EH (cell line): ENCODE data around the gene C14orf132.
A peak's percentile ranks its signal among the peaks of the same experiment; 100 is the strongest.

Experiments used
- DNase-seq: peaks from one replicate; pipeline ENCODE4 v3.0.0-alpha.2; 2015; ENCODE audit warnings: low read depth

The C14orf132 gene

DNA sequence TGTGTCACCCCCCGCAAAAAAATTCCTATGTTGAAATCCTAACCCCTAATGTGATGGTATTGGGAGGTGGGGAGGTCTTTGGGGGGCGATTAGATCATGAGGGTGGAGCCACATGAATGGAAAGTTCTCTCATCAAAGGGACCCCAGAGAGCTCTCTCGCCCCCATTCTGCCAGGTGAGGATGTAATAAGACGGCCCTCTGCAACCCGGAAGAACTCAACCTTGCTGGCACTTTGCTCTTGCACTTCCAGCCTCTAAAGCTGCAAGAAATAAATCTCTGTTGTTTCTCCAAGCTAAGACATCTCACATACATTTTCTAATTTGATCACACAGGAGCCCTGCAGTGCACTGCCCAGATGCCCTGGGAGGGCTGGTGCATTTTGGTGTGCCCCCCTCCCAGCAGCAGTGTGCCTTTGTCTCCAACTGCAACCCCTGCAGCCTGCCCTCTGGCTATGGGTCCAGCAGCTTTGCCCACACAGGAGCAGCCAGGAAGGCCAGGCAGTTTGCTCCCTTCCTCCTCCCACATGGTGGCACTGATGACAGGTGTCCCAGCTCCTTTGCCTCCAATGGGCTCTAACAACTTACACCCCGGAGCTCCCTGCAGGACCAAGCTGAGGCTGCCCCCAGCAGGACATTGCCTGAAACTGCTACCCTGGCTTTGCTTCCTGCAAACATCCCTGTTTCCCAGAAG is 59.3 kb downstream of the C14orf132 start:
- DNase-seq = peak; percentile 73

DNA sequence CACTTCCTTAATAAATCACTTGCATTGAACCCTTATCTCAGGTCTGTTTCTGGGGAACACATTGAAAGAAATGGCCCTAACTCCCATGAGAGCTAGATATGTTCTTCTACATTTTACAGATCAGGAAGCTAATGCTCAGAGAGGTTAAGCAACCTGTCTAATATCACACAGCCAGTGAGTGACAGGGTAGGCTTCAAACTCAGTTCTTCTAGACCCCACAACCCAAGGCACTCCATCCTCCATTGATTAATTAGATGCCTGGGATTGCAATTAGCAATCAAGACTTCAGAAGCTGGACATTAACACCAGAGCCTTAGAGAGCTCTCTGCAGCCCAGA is 59.8 kb downstream of the C14orf132 start:
- DNase-seq = no peak

DNA sequence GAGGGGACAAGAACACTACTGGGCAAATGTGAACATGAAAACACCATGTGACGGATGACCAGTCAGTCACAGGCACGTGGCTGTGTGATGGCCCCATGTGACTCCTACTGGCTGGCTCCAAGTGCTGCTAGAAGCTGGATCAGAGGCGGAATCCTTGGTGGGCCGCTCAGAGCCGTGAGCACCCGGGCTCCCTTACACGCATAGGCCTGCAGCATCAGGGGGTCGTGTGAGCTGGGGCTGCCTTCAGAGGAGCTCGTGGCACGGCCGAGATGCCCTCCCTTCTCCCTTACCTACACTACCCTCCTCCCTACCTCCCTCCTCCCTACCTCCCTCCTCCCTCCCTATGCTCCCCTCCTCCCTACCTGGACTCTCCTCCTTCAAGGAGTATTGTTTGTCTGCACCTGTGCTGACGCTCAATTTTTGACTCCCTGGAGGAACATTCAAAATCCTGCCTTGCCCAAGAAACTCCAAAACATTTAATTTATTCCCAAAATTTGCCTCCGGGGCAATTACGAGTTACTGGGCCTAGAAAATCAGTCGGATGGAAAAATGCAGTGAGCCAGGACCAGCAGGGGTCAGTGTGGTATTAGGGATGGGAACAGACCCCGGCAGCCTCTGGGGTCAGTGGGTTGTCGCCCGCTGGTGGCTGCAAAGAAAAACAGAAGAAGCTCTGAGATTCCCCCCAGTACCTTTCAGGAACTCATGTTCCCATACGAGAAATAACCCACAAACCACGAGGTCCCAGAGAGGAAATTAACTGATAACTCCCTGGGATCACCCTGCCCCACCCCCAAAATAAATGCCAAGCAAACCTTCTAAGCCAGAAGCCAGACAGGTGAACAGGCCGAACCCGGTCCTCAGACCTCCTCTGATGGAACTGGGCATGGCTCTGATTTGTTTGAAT is 61.3 kb downstream of the C14orf132 start:
- peak; percentile 84 for DNase-seq

DNA sequence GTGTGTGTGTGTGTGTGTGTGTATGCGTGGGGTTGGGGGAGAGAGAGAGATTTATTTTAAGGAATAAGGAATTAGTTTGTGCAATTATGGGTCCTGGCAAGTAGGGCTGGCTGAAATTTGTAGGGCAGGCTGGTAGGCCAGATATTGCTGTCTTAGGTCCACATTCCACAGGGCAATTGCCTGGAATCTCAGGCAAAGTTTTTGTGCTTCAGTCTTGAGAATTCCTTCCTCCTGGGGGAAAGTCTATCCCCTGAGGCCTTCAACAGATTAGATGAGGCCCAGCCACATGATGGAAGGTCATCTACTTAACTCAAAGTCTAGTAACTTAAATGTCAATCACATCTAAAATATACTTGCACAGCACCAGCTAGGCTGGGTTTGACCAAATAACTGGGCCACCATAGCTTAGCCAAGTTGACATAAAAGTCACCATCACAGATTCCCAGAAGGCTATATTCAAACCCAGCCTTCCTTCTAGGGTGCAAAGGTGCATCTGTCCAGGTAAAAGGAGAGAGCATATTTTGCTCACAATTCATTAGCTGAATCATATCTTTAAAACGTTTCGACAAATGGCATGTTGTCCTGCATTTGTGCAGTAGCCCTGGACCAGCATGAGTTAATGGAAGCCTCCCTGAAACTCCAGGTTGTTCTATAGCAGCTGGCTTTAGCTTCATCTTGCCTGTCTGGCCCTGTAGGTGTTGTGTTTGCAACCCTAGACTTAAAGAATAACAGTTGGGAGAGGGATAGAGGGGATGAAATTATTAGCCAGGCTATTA is 63.1 kb downstream of the C14orf132 start:
- peak; percentile 78 for DNase-seq

DNA sequence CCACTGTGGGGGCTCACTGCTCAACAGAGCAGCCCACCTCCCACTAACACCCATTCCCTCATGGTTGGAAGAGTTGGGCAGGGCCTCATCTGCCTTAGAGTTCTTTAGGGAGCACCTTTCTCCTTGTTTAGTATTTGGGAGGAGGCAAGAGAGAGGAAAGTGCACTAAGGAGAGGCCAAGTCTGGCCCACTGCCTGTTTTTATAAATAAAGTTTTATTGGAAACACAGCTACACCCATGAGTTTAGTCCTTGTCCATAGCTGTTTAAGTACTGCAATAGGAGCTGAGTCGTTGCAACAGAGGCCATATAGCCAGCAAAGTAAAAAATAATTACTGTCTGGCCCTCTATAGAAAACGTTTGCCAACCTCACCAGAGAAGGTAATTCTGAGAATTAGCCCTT is 63.9 kb downstream of the C14orf132 start:
- DNase-seq = no peak

DNA sequence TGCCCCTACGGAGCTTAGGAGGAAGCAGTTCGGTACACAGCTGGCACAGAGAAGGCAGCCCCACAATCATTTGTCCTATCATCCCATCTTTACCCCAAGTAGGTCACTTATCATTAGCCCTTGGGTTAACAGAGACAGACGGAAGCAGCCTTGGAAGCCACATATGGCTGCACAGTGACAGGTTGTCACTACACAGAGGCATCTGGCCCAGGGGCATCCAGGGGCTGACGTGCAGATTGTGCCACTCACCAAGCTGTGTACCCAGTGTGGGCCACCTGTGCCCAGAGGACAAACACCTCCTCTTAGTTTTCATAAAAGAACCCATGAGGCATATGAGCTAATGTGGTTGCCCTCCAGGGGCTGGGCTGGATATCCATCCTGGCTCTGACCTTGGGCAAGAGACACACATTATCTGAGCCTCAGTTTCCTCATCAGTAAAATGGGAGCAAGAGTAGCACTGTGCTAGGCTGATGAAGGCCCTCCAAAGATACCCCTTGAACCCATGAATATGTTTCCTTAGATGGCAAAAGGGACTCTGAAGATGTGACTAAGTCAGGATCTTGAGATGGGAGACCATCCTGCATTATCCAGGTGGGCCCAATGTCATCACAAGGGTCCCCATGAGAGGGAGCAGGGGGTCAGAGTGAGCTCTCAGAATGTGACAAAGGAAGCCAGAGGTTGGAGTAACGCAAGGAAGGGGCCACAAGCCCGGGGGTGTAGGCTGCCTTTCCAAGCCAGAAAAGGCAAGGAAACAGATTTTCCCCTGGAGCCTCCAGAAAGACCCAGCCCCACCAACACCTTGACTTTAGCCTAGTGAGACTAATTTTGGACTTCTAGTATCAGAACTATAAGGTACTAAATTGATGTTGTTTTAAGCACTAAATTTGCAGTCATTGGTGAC is 64.6 kb downstream of the C14orf132 start:
- DNase-seq = no peak

DNA sequence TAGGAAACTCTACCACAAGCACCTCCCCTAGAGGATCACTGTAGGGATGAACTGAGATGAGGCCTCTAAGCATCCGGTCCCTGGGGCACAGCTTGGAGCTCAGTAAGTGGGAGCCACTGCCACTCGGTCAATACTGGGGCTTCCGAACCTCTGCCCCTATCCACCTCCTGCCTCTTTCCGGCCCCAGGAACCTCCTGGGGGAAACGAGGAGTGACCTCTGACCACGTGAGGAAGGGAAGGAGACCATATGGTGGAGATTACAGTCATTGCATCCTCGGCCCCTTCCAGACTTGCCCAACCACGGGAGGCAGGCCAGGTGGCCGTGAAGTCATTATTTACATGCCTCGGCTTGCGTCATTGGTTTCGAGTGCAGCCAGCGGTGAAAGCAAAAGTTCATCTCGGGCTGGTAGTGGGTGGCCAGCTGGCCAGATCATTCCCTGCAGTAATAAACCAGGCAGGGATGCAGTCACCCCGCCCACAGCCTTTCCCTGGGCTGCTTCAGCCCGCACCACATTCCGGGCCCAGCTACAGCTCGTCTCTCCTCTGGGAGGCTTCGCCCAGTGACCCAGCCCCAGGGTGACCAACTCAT is 65.4 kb downstream of the C14orf132 start:
- DNase-seq = peak; percentile 99

DNA sequence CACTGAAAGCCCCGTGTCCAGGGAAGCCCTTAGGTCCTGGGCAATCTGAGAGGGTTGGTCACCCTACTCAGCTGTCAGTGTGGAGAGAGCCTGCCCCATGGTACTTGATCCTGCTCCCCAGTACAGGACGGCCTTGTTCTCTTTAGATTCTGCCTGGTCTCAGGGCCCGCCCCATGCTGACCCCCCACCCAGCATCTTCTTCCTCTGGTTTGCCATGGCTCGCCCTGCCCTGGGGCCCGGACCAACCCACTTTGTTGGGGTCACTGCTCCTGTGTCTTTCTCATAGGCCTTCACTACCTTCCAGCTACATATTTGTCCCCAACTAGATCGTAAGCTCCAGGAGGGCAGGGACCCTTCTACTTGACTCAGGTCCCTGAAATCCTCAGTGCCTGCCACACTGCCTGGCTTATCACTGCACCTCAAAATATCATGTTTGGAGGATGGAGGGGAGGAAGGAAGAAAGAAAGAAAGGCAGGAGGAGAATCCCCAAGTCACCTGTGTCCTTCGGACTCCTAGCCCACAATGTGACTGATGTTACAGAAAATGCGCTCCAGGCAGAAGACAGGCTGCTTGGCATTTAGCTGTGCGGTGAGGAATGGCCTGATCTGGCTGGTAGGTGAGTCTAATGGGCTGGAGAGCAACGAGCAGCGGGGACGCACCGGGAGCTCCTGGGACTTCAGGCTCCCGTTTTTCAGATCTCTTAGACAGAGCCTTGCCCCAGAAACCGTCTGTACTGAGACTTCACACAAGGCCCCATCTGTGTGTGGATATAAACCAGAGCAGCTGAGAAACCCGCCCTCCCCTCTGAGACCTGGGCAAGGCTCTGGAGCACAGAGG is 66.1 kb downstream of the C14orf132 start:
- DNase-seq = no peak

DNA sequence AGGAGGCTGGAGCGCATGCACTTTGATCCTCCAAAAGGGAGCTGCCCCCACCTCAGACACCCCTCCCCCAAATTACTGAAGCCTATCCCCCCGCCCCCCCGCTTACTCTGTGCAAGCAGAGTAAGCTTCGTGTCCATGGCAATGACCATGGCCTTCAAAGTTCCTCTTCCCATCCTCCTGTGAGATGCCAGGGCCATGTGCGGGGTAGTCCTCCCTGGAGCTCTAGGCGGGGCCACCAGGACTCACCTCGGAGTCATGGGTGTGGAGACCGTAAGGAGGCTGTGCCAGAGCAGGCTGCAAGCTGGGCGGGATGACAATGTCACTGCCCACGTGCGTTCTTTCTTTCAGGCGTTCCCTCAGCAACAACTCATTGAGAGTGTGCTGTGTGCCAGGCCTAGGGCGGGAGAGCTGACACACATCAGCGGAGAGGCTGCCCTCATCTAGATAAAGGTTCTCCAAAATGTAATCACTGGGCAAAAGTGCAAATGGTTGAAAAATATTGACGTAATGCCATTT is 66.8 kb downstream of the C14orf132 start:
- no peak for DNase-seq

DNA sequence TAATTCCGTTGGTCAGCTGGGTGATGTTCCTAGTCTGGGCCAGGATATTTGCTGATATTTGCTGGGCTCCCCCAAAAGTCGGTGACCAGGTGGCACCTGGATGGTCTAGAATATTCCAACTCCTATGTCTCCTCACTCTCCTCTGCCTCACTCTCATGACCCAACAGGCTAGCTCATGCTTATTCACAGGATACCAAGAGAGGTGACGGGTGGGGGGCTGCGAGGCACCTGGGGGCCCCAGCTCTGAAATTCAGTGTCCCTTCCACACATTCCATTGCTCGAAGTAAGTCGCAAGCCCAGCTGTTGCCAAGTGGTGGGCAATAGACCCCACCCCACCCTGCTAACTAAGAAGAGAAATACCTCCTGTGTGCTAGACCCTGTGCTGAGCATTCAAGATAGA is 67.7 kb downstream of the C14orf132 start:
- DNase-seq = no peak

DNA sequence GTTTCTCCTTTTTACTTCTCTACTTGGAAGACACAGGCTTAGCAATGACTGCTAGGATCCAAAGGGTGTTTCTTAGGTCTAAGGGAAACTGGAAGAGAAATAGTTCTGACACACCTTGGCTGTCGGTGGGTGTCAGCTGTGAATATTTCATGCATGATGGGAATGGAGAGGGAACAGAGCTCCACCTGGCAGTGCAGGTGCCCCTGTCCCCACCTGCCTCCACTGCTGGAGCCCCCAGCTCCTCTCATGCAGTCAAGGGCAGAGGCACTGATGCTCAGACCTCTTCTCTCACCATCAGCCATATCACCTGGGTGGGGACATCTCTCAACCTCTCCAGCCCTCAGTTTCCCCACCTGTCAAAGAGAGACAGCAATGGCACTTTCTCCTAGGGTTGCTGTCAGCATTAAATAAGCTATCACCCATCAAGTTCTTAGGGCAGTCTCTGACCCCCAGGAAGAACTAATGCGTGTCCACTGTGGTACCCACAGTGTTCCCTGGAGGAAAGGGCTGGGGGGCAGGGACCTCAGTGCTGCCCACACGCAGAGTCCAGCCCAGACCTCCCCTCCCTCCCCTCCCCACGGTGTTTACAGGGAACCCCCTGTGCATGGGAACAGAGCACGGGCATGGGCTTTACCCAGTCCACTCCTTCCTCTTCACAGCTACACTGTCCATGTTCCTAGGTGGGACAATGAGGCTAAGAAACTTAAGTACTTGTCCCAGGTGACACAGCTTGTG is 69.1 kb downstream of the C14orf132 start:
- no peak for DNase-seq

DNA sequence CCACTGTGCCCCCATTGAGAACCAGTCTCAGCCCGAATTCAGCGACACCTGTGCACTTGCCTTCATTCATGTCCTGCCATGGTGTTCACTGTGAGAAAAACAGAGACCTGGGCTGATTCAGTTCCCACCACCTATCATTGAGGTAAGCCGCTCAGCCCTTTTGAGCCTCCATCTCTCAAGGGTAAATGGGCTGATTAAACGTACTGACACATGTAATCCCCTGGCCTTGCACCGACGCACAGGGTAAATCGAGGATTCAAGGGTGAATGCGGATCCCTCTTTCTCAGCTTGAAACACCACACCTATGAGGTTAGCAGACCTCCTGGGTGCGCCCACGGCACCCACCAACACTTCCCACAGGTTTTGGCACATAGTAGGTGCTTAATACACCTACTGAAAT is 69.7 kb downstream of the C14orf132 start:
- no peak for DNase-seq

DNA sequence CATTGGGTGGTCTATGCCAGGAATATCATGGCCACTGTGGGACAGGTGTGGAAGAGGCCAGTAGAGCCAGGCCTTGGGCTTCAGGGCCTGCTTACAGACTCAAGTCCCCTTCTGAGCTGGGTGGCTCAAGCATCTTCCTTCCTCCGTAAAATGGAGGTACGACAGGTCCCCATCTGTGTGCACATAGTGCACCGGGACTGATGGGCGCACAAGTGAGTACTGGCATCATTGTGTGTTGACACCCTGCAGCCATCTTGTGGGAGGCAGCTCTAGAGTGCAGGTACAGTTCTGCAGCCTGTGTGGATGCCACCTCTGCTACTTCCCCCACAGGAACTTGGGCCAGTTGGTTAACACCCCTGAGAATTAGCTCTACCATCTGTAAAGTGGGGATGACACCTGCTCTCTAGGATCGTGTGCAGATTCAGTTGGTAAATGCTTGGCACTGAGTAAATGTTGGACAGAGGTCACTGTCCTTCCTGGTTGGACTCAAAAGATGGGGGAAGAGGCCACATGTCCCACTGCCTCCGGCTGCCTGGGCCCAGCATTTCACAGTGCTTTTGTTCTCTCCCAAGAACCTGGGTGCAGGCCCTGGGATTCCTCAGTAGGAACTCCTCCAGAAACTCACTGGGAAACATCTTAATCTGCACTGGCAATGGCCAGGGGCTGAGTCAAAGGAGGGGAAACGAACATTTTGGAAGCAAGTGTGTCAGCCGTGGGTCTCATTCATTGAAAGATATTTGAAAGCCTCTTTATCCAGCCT is 70.6 kb downstream of the C14orf132 start:
- no peak for DNase-seq

DNA sequence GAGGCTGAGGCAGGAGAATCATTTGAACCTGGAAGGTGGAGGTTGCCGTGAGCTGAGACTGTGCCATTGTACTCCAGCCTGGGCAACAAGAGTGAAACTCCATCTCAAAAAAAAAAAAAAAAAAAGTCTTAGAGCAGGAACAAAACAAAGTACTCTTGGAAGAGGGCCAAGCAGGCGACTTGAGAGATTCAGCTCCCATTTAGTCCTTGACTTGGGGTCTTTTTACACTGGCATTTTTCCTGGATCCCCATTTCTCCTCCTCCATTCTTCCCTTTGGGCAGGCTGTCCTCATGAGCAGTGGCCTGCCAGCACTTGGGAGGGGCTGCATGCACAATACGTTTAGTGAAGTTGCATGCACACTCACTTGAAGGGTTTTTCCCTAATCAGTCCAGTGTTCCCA is 72.9 kb downstream of the C14orf132 start:
- DNase-seq = no peak

DNA sequence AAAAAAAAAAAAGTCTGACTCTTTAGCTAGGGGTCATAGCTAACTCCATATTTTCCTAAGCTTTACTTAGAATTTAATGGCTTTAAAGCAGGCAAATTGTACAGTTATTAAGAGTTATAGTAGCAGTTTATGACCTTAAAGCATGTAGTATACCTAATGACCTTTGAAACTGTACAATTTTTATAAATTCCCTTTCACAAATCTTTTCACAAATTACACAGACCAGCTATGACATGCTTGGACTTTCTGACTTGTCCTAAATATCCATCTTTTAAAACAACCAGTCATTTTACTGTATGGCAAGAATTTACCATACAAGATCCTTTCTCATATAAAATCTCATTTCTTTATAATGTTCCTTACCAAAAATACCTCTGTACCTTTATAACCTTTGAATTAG is 74.8 kb downstream of the C14orf132 start:
- no peak for DNase-seq

DNA sequence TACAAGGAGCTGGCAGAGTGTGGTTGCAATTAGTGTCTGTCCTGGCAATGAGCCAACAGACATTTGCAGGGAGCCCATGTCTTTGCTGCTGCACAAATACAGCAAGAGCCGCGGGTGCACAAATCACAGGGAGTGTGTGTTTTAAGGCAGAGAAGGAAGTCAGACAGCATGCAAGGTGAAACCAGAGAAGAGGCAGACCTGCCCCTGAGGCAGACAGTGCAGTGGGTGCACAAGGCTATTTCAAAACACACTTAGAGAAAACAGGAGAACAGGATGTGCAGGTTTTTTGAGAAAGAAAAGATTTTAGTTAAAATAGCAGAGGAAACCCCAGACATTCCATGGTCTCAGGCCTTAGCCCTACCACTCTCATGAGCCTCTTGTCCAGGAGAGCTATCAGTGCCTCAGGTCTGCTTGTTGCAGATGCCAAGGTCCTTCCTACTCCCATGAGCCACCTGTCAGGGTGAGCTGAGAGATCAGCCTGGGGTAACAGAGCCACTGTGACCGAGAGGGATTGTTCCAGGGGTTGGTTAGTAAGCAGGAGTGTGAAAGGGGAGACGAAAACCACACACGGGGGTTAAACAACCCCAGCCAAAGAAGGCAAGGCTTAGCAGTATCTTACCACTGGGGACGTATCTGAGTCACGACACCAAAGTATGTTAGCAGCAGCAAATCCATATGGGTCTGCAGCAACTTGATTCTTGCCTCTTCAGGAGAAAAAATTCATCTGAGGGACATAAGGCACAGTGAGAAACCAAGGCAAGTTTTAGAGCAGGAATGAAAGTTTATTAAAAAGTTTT is 78.1 kb downstream of the C14orf132 start:
- peak; percentile 27 for DNase-seq

DNA sequence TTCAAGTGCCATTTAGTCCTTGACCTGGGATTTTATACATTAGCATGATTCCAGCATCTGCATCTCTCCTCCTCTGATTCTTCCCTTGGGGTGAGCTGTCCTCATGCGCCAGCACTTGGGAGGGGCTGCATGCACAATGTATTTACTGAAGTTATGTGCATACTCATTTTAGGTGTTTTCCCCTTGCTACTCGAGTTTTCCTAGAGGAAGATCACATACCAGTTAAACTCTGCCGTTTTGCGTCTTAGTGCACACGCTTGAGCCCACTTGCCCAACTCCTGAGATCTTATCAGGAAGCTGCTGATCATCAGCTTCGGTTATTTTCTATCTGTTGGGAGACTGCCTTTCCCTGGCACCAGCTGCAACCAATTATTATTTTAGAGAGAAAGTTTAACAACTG is 78.8 kb downstream of the C14orf132 start:
- no peak for DNase-seq

DNA sequence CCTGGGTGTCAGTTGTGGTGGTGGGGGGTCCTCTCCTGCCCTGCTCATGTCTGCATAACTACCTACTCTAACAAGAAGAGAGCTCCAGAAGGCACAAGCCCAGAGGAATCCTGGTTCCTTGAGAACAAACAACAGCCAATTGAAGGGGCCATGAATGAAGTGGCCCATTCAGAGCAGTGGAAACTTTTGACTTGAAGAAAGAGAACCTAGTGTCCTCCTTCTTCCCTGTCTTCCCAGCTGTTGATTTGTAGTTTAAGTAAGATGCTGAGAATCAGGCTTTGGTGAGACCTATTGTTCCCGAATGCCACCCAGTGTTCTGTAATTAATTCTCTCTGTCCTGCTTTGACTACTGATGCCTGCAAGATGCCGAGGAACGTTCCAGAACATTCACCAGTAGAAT is 79.2 kb downstream of the C14orf132 start:
- DNase-seq = no peak
